Measurements from ENCODE around the gene IL23A. TPM values are rescaled to one million over a fixed set of nuclear protein-coding genes. Genes with fewer than 3 reads are reported as not detected.

The IL23A gene
- total and polyA plus RNA-seq, 2 of the 13 experiments (the other 11 are each of a cell fraction or from before 2014, with no cell fraction given) = 0.33 to 0.35 TPM

- TF ChIP-seq, protein P1, sequence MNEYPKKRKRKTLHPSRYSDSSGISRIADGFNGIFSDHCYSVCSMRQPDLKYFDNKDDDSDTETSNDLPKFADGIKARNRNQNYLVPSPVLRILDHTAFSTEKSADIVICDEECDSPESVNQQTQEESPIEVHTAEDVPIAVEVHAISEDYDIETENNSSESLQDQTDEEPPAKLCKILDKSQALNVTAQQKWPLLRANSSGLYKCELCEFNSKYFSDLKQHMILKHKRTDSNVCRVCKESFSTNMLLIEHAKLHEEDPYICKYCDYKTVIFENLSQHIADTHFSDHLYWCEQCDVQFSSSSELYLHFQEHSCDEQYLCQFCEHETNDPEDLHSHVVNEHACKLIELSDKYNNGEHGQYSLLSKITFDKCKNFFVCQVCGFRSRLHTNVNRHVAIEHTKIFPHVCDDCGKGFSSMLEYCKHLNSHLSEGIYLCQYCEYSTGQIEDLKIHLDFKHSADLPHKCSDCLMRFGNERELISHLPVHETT (CRISPR knock-in tag; conservative IDR thresholded peaks at IDR 0.05) = no peak
- TF ChIP-seq MEF2D (CRISPR knock-in tag; IDR thresholded peaks at IDR 0.05) (peak; percentile 46; the same call in 1 of the 2 replicates), KLF12 (CRISPR knock-in tag; IDR thresholded peaks at IDR 0.05; ENCODE audit: borderline replicate concordance) (no peak; the same call in 1 of the 2 replicates), SAP130 (CRISPR knock-in tag; IDR thresholded peaks at IDR 0.05; ENCODE audit: low read depth) (peak; percentile 93), TOE1 (CRISPR knock-in tag; IDR thresholded peaks at IDR 0.05) (no peak), BRF2 (CRISPR knock-in tag; IDR thresholded peaks at IDR 0.05) (no peak), ZNF296 (CRISPR knock-in tag; conservative IDR thresholded peaks at IDR 0.05) (no peak), ZFP36 (IDR thresholded peaks at IDR 0.05; ENCODE audit: borderline replicate concordance, low read depth, low read length, partially characterized antibody) (no peak), ZNF24 (IDR thresholded peaks at IDR 0.05) (no peak), FLYWCH1 (CRISPR knock-in tag; IDR thresholded peaks at IDR 0.05) (no peak), TCF7L2 (IDR thresholded peaks at IDR 0.05; ENCODE audit: low read depth, low read length) (no peak), MTERF4 (CRISPR knock-in tag; IDR thresholded peaks at IDR 0.05) (peak; percentile 99), HOMEZ (CRISPR knock-in tag; IDR thresholded peaks at IDR 0.05; ENCODE audit: low read depth) (peak; percentile 62; the same call in 1 of the 2 replicates), MTA3 (CRISPR knock-in tag; IDR thresholded peaks at IDR 0.05) (no peak)
- TF ChIP-seq, protein P2, sequence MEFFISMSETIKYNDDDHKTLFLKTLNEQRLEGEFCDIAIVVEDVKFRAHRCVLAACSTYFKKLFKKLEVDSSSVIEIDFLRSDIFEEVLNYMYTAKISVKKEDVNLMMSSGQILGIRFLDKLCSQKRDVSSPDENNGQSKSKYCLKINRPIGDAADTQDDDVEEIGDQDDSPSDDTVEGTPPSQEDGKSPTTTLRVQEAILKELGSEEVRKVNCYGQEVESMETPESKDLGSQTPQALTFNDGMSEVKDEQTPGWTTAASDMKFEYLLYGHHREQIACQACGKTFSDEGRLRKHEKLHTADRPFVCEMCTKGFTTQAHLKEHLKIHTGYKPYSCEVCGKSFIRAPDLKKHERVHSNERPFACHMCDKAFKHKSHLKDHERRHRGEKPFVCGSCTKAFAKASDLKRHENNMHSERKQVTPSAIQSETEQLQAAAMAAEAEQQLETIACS (CRISPR knock-in tag; IDR thresholded peaks at IDR 0.05) = peak; percentile 58; the same call in 1 of the 2 replicates
- TF ChIP-seq, protein P3, sequence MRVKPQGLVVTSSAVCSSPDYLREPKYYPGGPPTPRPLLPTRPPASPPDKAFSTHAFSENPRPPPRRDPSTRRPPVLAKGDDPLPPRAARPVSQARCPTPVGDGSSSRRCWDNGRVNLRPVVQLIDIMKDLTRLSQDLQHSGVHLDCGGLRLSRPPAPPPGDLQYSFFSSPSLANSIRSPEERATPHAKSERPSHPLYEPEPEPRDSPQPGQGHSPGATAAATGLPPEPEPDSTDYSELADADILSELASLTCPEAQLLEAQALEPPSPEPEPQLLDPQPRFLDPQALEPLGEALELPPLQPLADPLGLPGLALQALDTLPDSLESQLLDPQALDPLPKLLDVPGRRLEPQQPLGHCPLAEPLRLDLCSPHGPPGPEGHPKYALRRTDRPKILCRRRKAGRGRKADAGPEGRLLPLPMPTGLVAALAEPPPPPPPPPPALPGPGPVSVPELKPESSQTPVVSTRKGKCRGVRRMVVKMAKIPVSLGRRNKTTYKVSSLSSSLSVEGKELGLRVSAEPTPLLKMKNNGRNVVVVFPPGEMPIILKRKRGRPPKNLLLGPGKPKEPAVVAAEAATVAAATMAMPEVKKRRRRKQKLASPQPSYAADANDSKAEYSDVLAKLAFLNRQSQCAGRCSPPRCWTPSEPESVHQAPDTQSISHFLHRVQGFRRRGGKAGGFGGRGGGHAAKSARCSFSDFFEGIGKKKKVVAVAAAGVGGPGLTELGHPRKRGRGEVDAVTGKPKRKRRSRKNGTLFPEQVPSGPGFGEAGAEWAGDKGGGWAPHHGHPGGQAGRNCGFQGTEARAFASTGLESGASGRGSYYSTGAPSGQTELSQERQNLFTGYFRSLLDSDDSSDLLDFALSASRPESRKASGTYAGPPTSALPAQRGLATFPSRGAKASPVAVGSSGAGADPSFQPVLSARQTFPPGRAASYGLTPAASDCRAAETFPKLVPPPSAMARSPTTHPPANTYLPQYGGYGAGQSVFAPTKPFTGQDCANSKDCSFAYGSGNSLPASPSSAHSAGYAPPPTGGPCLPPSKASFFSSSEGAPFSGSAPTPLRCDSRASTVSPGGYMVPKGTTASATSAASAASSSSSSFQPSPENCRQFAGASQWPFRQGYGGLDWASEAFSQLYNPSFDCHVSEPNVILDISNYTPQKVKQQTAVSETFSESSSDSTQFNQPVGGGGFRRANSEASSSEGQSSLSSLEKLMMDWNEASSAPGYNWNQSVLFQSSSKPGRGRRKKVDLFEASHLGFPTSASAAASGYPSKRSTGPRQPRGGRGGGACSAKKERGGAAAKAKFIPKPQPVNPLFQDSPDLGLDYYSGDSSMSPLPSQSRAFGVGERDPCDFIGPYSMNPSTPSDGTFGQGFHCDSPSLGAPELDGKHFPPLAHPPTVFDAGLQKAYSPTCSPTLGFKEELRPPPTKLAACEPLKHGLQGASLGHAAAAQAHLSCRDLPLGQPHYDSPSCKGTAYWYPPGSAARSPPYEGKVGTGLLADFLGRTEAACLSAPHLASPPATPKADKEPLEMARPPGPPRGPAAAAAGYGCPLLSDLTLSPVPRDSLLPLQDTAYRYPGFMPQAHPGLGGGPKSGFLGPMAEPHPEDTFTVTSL (CRISPR knock-in tag; IDR thresholded peaks at IDR 0.05; ENCODE audit: borderline replicate concordance) = no peak
Measured at GRCh38 chr12:56315622-56316473, 22.8 kb upstream of the IL23A start, which contains the start of gene CNPY2 (continued).

Data from HepG2 (cell line).